Natural killer cell (primary cell): Measurements from ENCODE around the gene PM20D1. TPM values are rescaled to one million over a fixed set of nuclear protein-coding genes. Genes with fewer than 3 reads are reported as not detected.

Experiments used
- ATAC-seq, 3 donors: fragments of 150-1000 bp in 2 of 3; fragments of 200-7000 bp in 1 of 3; cut with Tn5 transposase; 1 replicate in 1 of 3; 2 replicates in 2 of 3; pipeline ENCODE4 v1.10.0; 2021; ENCODE audit warnings: mild to moderate bottlenecking in 2 of 3, moderate library complexity in 2 of 3
- DNase-seq, 2 donors: peaks; one replicate each; pipeline versions ENCODE4 v3.0.0 to v3.0.0-alpha.2; 2013 to 2021; ENCODE audit warnings: mixed read lengths in 1 of 2
- H3K27ac ChIP-seq: one replicate; pipeline ENCODE4 v1.5.1; 2013; ENCODE audit warnings: mild to moderate bottlenecking, low read length
- H3K27me3 ChIP-seq: one replicate; pipeline ENCODE4 v1.6.1; 2013; ENCODE audit warnings: low read length; ENCODE audit not compliant: control insufficient read depth, insufficient read depth
- H3K36me3 ChIP-seq: one replicate; pipeline ENCODE4 v1.6.1; 2013; ENCODE audit warnings: low read length; ENCODE audit not compliant: control insufficient read depth, insufficient read depth
- H3K4me1 ChIP-seq: one replicate; pipeline ENCODE4 v1.6.1; 2013; ENCODE audit warnings: low read length; ENCODE audit not compliant: control insufficient read depth, insufficient read depth
- H3K4me3 ChIP-seq: one replicate; pipeline ENCODE4 v1.5.1; 2013; ENCODE audit warnings: low read length
- H3K9me3 ChIP-seq: one replicate; pipeline ENCODE4 v1.6.1; 2013; ENCODE audit warnings: low read length; ENCODE audit not compliant: control insufficient read depth, insufficient read depth
- H3K27ac Mint-ChIP-seq, 2 donors: one replicate each; pipeline ENCODE4 v1.8.0; 2022; ENCODE audit warnings: mild to moderate bottlenecking in 2 of 2, mixed read lengths in 2 of 2, moderate library complexity in 1 of 2
- H3K27me3 Mint-ChIP-seq, 2 donors: one replicate each; pipeline ENCODE4 v1.8.0; 2022; ENCODE audit warnings: low read depth in 2 of 2, mixed read lengths in 2 of 2
- H3K36me3 Mint-ChIP-seq: one replicate; pipeline ENCODE4 v1.8.0; 2022; ENCODE audit warnings: mixed read lengths
- H3K4me1 Mint-ChIP-seq, 2 donors: one replicate each; pipeline ENCODE4 v1.8.0; 2022; ENCODE audit warnings: mixed read lengths in 2 of 2
- H3K4me3 Mint-ChIP-seq: one replicate; pipeline ENCODE4 v1.8.0; 2022; ENCODE audit warnings: mild to moderate bottlenecking, moderate library complexity, mixed read lengths
- H3K9me3 Mint-ChIP-seq, 2 donors: one replicate each; pipeline ENCODE4 v1.8.0; 2022; ENCODE audit warnings: mixed read lengths in 2 of 2
- CTCF ChIP-seq: fragments of 200-600 bp; IDR thresholded peaks from one replicate; pipeline ENCODE4 v1.8.0; 2022; ENCODE audit warnings: antibody characterized with exemption
- WGBS: methylation state at CpG from one replicate; pipeline ENCODE4 v1.1.7; 2013; ENCODE audit warnings: missing lambda C conversion rate; ENCODE audit not compliant: insufficient coverage; 5-methylcytosine and 5-hydroxymethylcytosine counted together
- intact Hi-C: fragments of 100-400 bp; cut with micrococcal nuclease; formaldehyde crosslinking; loops from one replicate; pipeline ENCODE4 v1.14.2; 2022
- total RNA-seq, 4 donors: library from RNA; stranded (reverse); fragments of 120-200 nt in 1 of 4; gene quantifications; one replicate each; pipeline versions ENCODE4 v1.2.3 to v1.2.4, GENCODE V29; 2013 to 2022

PM20D1 gene
- total RNA-seq, 3 donors from 2014 or later (not counting 1 experiment from before 2014, with no cell fraction given): 1.1 to 1.6 TPM; not detected in 1

- Histone ChIP-seq H3K27me3 (no peaks in the 10 kb centered on the region), H3K36me3 (no peaks in the 10 kb centered on the region), H3K27ac (no peak overlapping the region), H3K4me1 (peaks cover 11% of the 10 kb centered on the region), H3K9me3 (no peaks in the 10 kb centered on the region), H3K4me3 (no peak overlapping the region)
- Mint-ChIP-seq H3K4me1 (peaks cover 11 to 13% of the 10 kb centered on the region in 2 donors), H3K27ac (no peak overlapping the region), H3K27me3 (no peaks in the 10 kb centered on the region), H3K9me3 (no peaks in the 10 kb centered on the region), H3K36me3 (no peaks in the 10 kb centered on the region), H3K4me3 (no peak overlapping the region)
- TF ChIP-seq CTCF: no peak
- WGBS: 93% methylated on average over 3 of the region's 3 CpGs
- ATAC-seq: no peak
- no peak for DNase-seq
- intact Hi-C loops: no loop called here
Observed at GRCh38 chr1:205817988-205818387, 31.9 kb downstream of the PM20D1 start.

GRCh38 chr1:205817364-205817763 lies 32.6 kb downstream of the PM20D1 start:
- H3K27me3 ChIP-seq: no peaks in the 10 kb centered on the region
- peaks cover 14% of the 10 kb centered on the region for H3K4me1 ChIP-seq
- no peak overlapping the region for H3K4me3 Mint-ChIP-seq
- no peaks in the 10 kb centered on the region for H3K36me3 Mint-ChIP-seq
- no peak overlapping the region for H3K27ac ChIP-seq
- H3K27ac Mint-ChIP-seq: no peak overlapping the region
- H3K4me3 ChIP-seq: no peak overlapping the region
- no peak for TF ChIP-seq CTCF
- H3K27me3 Mint-ChIP-seq: no peaks in the 10 kb centered on the region
- intact Hi-C loops: no loop called here
- DNase-seq (no peak), ATAC-seq (no peak)
- no peaks in the 10 kb centered on the region for H3K9me3 ChIP-seq
- no peaks in the 10 kb centered on the region for H3K9me3 Mint-ChIP-seq
- no peaks in the 10 kb centered on the region for H3K36me3 ChIP-seq
- H3K4me1 Mint-ChIP-seq: peaks cover 12 to 14% of the 10 kb centered on the region in 2 donors
- WGBS: 100% methylated on average over 1 of the region's 3 CpGs

- Histone ChIP-seq H3K4me3 (peak overlapping the region; percentile 91), H3K27me3 (no peaks in the 10 kb centered on the region), H3K36me3 (peaks cover 5% of the 10 kb centered on the region), H3K4me1 (peaks cover 37% of the 10 kb centered on the region), H3K27ac (peak overlapping the region; percentile 63), H3K9me3 (no peaks in the 10 kb centered on the region)
- no peaks in the 10 kb centered on the region for H3K36me3 Mint-ChIP-seq
- H3K9me3 Mint-ChIP-seq: no peaks in the 10 kb centered on the region
- no peaks in the 10 kb centered on the region for H3K27me3 Mint-ChIP-seq
- DNase-seq (peak in 1 of 2 donors; percentile 57), ATAC-seq (no peak)
- intact Hi-C loops: loop anchor here (1.0 kb wide), 2 partner anchors 37 to 38 kb away; partner anchors contain the start of genes PM20D1 and RAB29
- H3K4me1 Mint-ChIP-seq: peaks cover 46 to 47% of the 10 kb centered on the region in 2 donors
- H3K4me3 Mint-ChIP-seq: peak overlapping the region; percentile 91
- no peak for TF ChIP-seq CTCF
- peak overlapping the region; percentile 85 to 88 for H3K27ac Mint-ChIP-seq
- WGBS: 1% methylated on average over 13 of the region's 14 CpGs
Observed at GRCh38 chr1:205813755-205814058, 36.2 kb downstream of the PM20D1 start.
